ENCODE data around the gene SYNPO2L.
"Not testable (repeated sequence)": the region's sequence is repeated elsewhere in the genome, so short reads cannot be mapped to it uniquely, and the experiment has no call there.

- TF ChIP-seq CTCF (IDR thresholded peaks at IDR 0.05); ZFX (IDR thresholded peaks at IDR 0.05; ENCODE audit: borderline replicate concordance): not testable (repeated sequence)
Measured at GRCh38 chr10:73666153-73666809, 10.5 kb upstream of the SYNPO2L start.

All from 22Rv1 (cell line).